Fibroblast of lung (primary cell): ENCODE measurements around the gene TTLL10.

Experiments
- CTCF ChIP-seq, 2 donors: IDR thresholded peaks in 1 of 2; conservative IDR thresholded peaks in 1 of 2; 1 replicate in 1 of 2; 2 replicates in 1 of 2; pipeline ENCODE4 v1.5.1; 2011 to 2012; ENCODE audit warnings: low read length in 2 of 2, control low read depth in 1 of 2, inconsistent platforms in 1 of 2, low read depth in 1 of 2, mild to moderate bottlenecking in 1 of 2
- EZH2 ChIP-seq: IDR thresholded peaks from 2 replicates; pipeline ENCODE4 v1.5.1; 2012; ENCODE audit warnings: low read length, control low read depth, mild to moderate bottlenecking; ENCODE audit errors: missing control alignments

- no peak for TF ChIP-seq CTCF (conservative IDR thresholded peaks at IDR 0.05 in 1 of 2, IDR thresholded peaks at IDR 0.05 in 1 of 2; ENCODE audit: low read depth in 1 of 2, low read length in 2 of 2)
- TF ChIP-seq EZH2 = no peak
Observed at GRCh38 chr1:1236176-1236763, 62.6 kb downstream of the TTLL10 start.
